Measurements from ENCODE around the gene CDK19.

DNA sequence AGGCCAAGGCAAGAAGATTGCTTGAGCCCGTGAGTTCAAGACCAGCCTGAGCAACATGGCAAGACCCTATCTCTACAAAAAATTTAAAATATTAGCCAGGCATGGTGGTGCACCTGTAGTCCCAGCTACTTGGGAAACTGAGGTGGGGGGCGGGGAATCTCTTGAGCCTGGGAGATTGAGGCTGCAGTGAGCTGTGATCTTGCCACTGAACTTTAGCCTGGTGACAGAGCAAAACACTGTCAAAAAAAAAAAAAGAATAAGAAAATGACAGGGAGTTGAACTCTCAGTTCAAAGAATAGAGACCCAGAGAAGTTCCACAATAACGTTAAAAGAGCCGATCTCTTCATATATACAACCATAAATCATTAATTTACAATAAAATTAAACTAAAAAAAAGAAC, 34.5 kb upstream of the CDK19 start:
- TF ChIP-seq POLR2A (IDR thresholded peaks at IDR 0.05; ENCODE audit: low read length): no peak
- no peak for TF ChIP-seq GATA1 (IDR thresholded peaks at IDR 0.05; ENCODE audit: low read depth, low read length)

Measured in erythroblast (primary cell).